NCI-H2196 (cell line): ENCODE measurements around the gene COQ7.

Experiments
- DNase-seq: peaks from one replicate; lab custom pipeline; 2025; ENCODE audit not compliant: unreplicated experiment; lab: John Stamatoyannopoulos, UW

Gene COQ7

GRCh38 chr16:19085679-19086200 lies 18.3 kb downstream of the COQ7 start:
- peak; percentile 52 for DNase-seq

- peak; percentile 96 for DNase-seq
These were observed 19.1 kb downstream of the COQ7 start for GRCh38 chr16:19086322-19087199.

- DNase-seq = no peak
These were observed 21.0 kb downstream of the COQ7 start for GRCh38 chr16:19088341-19088916.

- DNase-seq = no peak
These were observed 22.1 kb downstream of the COQ7 start for GRCh38 chr16:19089410-19089955.

GRCh38 chr16:19090916-19091315 lies 23.5 kb downstream of the COQ7 start:
- no peak for DNase-seq

- DNase-seq = no peak
These were observed 25.4 kb downstream of the COQ7 start for GRCh38 chr16:19092653-19093410.

- no peak for DNase-seq
These were observed 26.5 kb downstream of the COQ7 start for GRCh38 chr16:19093631-19094541.

- no peak for DNase-seq
These were observed 27.3 kb downstream of the COQ7 start for GRCh38 chr16:19094542-19095365.

- no peak for DNase-seq
These were observed 28.2 kb downstream of the COQ7 start for GRCh38 chr16:19095654-19096053.

GRCh38 chr16:19098173-19098572 lies 30.8 kb downstream of the COQ7 start:
- no peak for DNase-seq

- DNase-seq = no peak
These were observed 34.9 kb downstream of the COQ7 start for GRCh38 chr16:19102187-19102872.

- no peak for DNase-seq
These were observed 37.2 kb downstream of the COQ7 start for GRCh38 chr16:19104607-19105006.

GRCh38 chr16:19105131-19105530 lies 37.7 kb downstream of the COQ7 start:
- no peak for DNase-seq

- DNase-seq = no peak
These were observed 38.6 kb downstream of the COQ7 start for GRCh38 chr16:19105891-19106624.

- DNase-seq = no peak
These were observed 39.2 kb downstream of the COQ7 start for GRCh38 chr16:19106625-19107020.

- no peak for DNase-seq
These were observed 41.2 kb downstream of the COQ7 start for GRCh38 chr16:19108409-19109287.

- no peak for DNase-seq
These were observed 41.9 kb downstream of the COQ7 start for GRCh38 chr16:19109288-19109664.
